ENCODE measurements around the gene TOPBP1. TPM values are rescaled to one million over a fixed set of nuclear protein-coding genes. Genes with fewer than 3 reads are reported as not detected.

TOPBP1 gene
- total RNA-seq, 1 experiment from 2014 or later, result 34.3 TPM

DNA sequence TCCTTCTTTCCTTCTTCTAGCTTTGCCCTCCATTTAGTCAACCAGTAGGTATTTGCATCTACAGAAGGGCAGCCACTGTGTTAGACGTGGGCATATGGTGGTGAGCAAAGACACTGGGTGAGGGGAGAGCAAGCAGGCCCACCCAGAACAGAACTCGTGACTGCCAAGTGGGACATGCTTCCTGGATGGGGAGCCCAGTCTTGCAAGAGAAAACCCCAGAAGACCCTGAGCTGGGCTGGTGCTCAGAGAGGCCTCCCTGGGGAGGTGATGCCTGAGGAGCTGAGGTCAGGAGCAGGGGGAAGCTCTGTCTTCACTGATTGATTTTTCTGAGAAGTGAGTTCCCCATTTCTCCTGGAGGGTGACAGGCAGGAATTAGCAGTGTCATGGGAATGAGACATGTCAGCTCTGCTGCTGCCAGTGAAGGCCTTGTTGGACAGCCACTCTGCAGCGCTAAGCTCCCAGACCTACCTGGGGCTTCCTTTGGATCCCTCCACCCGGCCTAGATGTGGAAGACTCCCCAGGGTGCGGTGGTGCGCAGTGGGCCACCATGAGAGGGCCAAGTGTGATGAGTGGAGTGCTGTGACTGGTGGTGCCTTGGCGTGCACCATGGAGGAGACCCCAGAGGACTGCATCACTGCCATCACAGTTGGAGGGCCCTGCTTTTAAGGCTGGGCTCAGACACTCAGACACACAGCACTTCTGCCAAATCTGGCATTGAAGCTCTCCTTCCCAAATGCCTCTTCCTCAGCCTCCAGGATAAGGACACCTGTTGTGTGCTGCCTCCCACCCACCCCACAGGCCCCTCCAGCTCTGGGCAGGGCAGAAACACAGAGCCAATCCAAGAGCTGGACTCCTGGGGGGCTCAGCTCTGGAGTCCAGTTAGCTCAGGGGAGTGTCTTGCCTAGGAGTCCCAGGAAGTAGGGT is 40.0 kb upstream of the TOPBP1 start:
- TF ChIP-seq, protein P1, sequence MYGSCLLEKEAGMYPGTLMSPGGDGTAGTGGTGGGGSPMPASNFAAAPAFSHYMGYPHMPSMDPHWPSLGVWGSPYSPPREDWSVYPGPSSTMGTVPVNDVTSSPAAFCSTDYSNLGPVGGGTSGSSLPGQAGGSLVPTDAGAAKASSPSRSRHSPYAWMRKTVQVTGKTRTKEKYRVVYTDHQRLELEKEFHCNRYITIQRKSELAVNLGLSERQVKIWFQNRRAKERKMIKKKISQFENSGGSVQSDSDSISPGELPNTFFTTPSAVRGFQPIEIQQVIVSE (CRISPR knock-in tag; IDR thresholded peaks at IDR 0.05; ENCODE audit: borderline replicate concordance), result no peak
- TF ChIP-seq SP1 (CRISPR knock-in tag; conservative IDR thresholded peaks at IDR 0.05) (no peak), NFYB (CRISPR knock-in tag; conservative IDR thresholded peaks at IDR 0.05; ENCODE audit: low read depth) (no peak), FOXK1 (CRISPR knock-in tag; IDR thresholded peaks at IDR 0.05) (no peak), ZNF232 (CRISPR knock-in tag; IDR thresholded peaks at IDR 0.05) (no peak), SMAD3 (CRISPR knock-in tag; IDR thresholded peaks at IDR 0.05; ENCODE audit: borderline replicate concordance) (no peak), ZNF317 (CRISPR knock-in tag; IDR thresholded peaks at IDR 0.05; ENCODE audit: borderline replicate concordance, low read depth) (no peak), ZNF138 (CRISPR knock-in tag; conservative IDR thresholded peaks at IDR 0.05) (no peak), CREM (CRISPR knock-in tag; IDR thresholded peaks at IDR 0.05) (no peak)
- TF ChIP-seq, protein P2, sequence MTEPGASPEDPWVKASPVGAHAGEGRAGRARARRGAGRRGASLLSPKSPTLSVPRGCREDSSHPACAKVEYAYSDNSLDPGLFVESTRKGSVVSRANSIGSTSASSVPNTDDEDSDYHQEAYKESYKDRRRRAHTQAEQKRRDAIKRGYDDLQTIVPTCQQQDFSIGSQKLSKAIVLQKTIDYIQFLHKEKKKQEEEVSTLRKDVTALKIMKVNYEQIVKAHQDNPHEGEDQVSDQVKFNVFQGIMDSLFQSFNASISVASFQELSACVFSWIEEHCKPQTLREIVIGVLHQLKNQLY (CRISPR knock-in tag; IDR thresholded peaks at IDR 0.05), result no peak
- TF ChIP-seq, protein P3, sequence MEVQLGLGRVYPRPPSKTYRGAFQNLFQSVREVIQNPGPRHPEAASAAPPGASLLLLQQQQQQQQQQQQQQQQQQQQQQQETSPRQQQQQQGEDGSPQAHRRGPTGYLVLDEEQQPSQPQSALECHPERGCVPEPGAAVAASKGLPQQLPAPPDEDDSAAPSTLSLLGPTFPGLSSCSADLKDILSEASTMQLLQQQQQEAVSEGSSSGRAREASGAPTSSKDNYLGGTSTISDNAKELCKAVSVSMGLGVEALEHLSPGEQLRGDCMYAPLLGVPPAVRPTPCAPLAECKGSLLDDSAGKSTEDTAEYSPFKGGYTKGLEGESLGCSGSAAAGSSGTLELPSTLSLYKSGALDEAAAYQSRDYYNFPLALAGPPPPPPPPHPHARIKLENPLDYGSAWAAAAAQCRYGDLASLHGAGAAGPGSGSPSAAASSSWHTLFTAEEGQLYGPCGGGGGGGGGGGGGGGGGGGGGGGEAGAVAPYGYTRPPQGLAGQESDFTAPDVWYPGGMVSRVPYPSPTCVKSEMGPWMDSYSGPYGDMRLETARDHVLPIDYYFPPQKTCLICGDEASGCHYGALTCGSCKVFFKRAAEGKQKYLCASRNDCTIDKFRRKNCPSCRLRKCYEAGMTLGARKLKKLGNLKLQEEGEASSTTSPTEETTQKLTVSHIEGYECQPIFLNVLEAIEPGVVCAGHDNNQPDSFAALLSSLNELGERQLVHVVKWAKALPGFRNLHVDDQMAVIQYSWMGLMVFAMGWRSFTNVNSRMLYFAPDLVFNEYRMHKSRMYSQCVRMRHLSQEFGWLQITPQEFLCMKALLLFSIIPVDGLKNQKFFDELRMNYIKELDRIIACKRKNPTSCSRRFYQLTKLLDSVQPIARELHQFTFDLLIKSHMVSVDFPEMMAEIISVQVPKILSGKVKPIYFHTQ (CRISPR knock-in tag; IDR thresholded peaks at IDR 0.05), result no peak
- TF ChIP-seq, protein P4, sequence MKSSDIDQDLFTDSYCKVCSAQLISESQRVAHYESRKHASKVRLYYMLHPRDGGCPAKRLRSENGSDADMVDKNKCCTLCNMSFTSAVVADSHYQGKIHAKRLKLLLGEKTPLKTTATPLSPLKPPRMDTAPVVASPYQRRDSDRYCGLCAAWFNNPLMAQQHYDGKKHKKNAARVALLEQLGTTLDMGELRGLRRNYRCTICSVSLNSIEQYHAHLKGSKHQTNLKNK (CRISPR knock-in tag; IDR thresholded peaks at IDR 0.05), result no peak
- TF ChIP-seq, protein P5, sequence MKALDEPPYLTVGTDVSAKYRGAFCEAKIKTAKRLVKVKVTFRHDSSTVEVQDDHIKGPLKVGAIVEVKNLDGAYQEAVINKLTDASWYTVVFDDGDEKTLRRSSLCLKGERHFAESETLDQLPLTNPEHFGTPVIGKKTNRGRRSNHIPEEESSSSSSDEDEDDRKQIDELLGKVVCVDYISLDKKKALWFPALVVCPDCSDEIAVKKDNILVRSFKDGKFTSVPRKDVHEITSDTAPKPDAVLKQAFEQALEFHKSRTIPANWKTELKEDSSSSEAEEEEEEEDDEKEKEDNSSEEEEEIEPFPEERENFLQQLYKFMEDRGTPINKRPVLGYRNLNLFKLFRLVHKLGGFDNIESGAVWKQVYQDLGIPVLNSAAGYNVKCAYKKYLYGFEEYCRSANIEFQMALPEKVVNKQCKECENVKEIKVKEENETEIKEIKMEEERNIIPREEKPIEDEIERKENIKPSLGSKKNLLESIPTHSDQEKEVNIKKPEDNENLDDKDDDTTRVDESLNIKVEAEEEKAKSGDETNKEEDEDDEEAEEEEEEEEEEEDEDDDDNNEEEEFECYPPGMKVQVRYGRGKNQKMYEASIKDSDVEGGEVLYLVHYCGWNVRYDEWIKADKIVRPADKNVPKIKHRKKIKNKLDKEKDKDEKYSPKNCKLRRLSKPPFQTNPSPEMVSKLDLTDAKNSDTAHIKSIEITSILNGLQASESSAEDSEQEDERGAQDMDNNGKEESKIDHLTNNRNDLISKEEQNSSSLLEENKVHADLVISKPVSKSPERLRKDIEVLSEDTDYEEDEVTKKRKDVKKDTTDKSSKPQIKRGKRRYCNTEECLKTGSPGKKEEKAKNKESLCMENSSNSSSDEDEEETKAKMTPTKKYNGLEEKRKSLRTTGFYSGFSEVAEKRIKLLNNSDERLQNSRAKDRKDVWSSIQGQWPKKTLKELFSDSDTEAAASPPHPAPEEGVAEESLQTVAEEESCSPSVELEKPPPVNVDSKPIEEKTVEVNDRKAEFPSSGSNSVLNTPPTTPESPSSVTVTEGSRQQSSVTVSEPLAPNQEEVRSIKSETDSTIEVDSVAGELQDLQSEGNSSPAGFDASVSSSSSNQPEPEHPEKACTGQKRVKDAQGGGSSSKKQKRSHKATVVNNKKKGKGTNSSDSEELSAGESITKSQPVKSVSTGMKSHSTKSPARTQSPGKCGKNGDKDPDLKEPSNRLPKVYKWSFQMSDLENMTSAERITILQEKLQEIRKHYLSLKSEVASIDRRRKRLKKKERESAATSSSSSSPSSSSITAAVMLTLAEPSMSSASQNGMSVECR (CRISPR knock-in tag; IDR thresholded peaks at IDR 0.05; ENCODE audit: borderline replicate concordance), result no peak
- TF ChIP-seq, protein P6, sequence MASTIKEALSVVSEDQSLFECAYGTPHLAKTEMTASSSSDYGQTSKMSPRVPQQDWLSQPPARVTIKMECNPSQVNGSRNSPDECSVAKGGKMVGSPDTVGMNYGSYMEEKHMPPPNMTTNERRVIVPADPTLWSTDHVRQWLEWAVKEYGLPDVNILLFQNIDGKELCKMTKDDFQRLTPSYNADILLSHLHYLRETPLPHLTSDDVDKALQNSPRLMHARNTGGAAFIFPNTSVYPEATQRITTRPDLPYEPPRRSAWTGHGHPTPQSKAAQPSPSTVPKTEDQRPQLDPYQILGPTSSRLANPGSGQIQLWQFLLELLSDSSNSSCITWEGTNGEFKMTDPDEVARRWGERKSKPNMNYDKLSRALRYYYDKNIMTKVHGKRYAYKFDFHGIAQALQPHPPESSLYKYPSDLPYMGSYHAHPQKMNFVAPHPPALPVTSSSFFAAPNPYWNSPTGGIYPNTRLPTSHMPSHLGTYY (CRISPR knock-in tag; IDR thresholded peaks at IDR 0.05), result no peak
- TF ChIP-seq, protein P7, sequence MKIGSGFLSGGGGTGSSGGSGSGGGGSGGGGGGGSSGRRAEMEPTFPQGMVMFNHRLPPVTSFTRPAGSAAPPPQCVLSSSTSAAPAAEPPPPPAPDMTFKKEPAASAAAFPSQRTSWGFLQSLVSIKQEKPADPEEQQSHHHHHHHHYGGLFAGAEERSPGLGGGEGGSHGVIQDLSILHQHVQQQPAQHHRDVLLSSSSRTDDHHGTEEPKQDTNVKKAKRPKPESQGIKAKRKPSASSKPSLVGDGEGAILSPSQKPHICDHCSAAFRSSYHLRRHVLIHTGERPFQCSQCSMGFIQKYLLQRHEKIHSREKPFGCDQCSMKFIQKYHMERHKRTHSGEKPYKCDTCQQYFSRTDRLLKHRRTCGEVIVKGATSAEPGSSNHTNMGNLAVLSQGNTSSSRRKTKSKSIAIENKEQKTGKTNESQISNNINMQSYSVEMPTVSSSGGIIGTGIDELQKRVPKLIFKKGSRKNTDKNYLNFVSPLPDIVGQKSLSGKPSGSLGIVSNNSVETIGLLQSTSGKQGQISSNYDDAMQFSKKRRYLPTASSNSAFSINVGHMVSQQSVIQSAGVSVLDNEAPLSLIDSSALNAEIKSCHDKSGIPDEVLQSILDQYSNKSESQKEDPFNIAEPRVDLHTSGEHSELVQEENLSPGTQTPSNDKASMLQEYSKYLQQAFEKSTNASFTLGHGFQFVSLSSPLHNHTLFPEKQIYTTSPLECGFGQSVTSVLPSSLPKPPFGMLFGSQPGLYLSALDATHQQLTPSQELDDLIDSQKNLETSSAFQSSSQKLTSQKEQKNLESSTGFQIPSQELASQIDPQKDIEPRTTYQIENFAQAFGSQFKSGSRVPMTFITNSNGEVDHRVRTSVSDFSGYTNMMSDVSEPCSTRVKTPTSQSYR (CRISPR knock-in tag; IDR thresholded peaks at IDR 0.05), result no peak
- TF ChIP-seq, protein P8, sequence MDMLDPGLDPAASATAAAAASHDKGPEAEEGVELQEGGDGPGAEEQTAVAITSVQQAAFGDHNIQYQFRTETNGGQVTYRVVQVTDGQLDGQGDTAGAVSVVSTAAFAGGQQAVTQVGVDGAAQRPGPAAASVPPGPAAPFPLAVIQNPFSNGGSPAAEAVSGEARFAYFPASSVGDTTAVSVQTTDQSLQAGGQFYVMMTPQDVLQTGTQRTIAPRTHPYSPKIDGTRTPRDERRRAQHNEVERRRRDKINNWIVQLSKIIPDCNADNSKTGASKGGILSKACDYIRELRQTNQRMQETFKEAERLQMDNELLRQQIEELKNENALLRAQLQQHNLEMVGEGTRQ (CRISPR knock-in tag; IDR thresholded peaks at IDR 0.05), result no peak

More for the DNA sequence above, 40.0 kb upstream of the TOPBP1 start:
- H3K36me3 Mint-ChIP-seq, result no peaks in the 10 kb centered on the region
- H3K4me1 Mint-ChIP-seq, result no peaks in the 10 kb centered on the region
- POLR2A ChIA-PET, result no interaction called here
- peaks cover 10% of the 10 kb centered on the region for H3K9me3 Mint-ChIP-seq
- H3K4me3 Mint-ChIP-seq, result no peak overlapping the region
- DNase-seq (ENCODE audit: low spot score), result no peak
- no peaks in the 10 kb centered on the region; the same call in 1 of the 2 replicates for H3K27me3 Mint-ChIP-seq (ENCODE audit: low read depth)
- no peak for ATAC-seq
- H3K27ac Mint-ChIP-seq, result no peak overlapping the region
- CTCF ChIA-PET, result no interaction called here
